ENCODE data around the gene SPI1. TPM values are rescaled to one million over a fixed set of nuclear protein-coding genes. Genes with fewer than 3 reads are reported as not detected.

The SPI1 gene
- total and polyA plus RNA-seq, 2 donors (not counting 1 experiment from before 2014, with no cell fraction given) = 98.3 to 119 TPM

DNA sequence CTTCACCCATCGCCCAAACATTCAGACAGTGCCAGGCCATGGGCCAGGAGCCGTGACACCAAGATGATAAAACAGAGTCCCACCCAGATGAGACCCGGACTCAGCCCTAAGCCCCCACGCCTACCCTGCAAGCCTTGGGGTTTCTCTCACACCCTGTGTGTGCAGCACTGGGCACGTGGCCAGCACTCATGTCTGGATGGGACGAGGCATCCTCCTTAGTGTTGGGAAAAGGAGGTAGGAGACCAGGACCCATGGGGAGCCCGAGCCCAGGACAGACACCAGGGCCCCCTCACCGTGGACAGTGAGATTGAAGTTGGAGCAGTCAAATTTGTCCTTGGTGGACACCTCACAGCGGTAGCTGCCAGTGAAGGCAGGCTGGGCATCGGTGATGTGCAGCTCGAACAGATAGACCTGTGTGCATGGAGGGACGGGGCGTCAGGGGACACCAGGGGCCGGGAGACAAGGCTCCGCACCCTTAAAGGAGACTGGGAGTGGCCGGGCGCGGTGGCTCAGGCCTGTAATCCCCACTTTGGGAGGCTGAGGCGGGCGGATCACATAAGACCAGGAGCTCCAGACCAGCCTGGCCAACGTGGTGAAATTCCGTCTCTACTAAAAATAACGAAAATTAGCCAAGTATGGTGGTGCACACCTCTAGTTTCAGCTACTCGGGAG lies 30.1 kb downstream of the SPI1 start:
- POLR2A ChIA-PET = no interaction called here

DNA sequence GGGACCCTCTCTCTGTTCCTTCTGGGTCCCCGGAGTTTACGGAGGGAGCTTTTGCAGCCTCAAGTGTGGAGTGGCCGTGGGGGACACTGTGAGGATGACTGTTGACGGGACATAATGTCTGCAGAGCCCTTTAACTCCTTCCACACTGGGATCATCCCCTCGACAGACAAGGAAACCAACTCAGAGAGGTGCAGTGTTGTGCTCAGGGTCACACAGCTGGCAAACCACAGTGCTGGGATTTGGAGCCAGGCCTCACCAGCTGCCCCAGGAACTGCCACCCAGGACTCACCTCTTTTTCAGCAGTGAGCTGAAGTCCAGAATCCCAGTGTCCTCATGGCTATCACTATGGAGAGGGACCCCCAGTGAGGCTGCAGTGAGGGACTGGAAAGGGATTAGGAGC lies 31.2 kb downstream of the SPI1 start:
- H3K27me3 ChIP-seq (replicated peaks in 1 of 4; ENCODE audit: control extremely low read depth in 1 of 4, control insufficient read depth in 3 of 4, insufficient read depth in 4 of 4, low read length in 3 of 4) = no peaks in the 10 kb centered on the region
- Mint-ChIP-seq H3K4me1 (no peaks in the 10 kb centered on the region), H3K27ac (no peak overlapping the region), H3K9me3 (ENCODE audit: insufficient read depth) (no peaks in the 10 kb centered on the region), H3K4me3 (no peak overlapping the region), H3K27me3 (no peaks in the 10 kb centered on the region)
- intact Hi-C loops (cut with micrococcal nuclease) = no loop called here
- no peaks in the 10 kb centered on the region for H3K79me2 ChIP-seq (ENCODE audit: control insufficient read depth, insufficient read depth, low read length)
- H2AFZ ChIP-seq (ENCODE audit: insufficient read depth, low read depth, low read length, poor library complexity, severe bottlenecking) = no peak overlapping the region
- no peak overlapping the region for H3K4me3 ChIP-seq (ENCODE audit: control extremely low read depth in 1 of 5, extremely low read depth in 1 of 5, insufficient read depth in 1 of 5, low read depth in 2 of 5, low read length in 4 of 5)
- no peak for DNase-seq
- ChIA-PET CTCF (interaction anchor here (0.6 kb wide), 1 partner anchor 589 kb away, joined by 3 read pairs; no protein-coding TSS in a partner anchor), POLR2A (no interaction called here)
- no peak overlapping the region for H3K9ac ChIP-seq (ENCODE audit: low read length)
- TF ChIP-seq EZH2 (IDR thresholded peaks at IDR 0.05; ENCODE audit: borderline replicate concordance, insufficient read depth, low read depth, low read length, poor library complexity, severe bottlenecking) = no peak
- TF ChIP-seq, protein P1, sequence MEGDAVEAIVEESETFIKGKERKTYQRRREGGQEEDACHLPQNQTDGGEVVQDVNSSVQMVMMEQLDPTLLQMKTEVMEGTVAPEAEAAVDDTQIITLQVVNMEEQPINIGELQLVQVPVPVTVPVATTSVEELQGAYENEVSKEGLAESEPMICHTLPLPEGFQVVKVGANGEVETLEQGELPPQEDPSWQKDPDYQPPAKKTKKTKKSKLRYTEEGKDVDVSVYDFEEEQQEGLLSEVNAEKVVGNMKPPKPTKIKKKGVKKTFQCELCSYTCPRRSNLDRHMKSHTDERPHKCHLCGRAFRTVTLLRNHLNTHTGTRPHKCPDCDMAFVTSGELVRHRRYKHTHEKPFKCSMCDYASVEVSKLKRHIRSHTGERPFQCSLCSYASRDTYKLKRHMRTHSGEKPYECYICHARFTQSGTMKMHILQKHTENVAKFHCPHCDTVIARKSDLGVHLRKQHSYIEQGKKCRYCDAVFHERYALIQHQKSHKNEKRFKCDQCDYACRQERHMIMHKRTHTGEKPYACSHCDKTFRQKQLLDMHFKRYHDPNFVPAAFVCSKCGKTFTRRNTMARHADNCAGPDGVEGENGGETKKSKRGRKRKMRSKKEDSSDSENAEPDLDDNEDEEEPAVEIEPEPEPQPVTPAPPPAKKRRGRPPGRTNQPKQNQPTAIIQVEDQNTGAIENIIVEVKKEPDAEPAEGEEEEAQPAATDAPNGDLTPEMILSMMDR (IDR thresholded peaks at IDR 0.05) = no peak
- WGBS (ENCODE audit: insufficient coverage) = 88% methylated on average over 4 of the region's 5 CpGs
- no peaks in the 10 kb centered on the region for H3K4me1 ChIP-seq (ENCODE audit: control insufficient read depth in 2 of 2, insufficient read depth in 2 of 2, low read length in 2 of 2)
- no peak overlapping the region for H3K4me2 ChIP-seq (replicated peaks; ENCODE audit: low read depth, low read length, poor library complexity, severe bottlenecking)
- ATAC-seq (ENCODE audit: low read depth) = no peak
- H4K20me1 ChIP-seq (ENCODE audit: control insufficient read depth, insufficient read depth, low read length, poor library complexity, severe bottlenecking) = no peaks in the 10 kb centered on the region
- H3K9me3 ChIP-seq (ENCODE audit: control extremely low read depth in 1 of 3, control insufficient read depth in 2 of 3, insufficient read depth in 1 of 3, low read length in 2 of 3) = no peaks in the 10 kb centered on the region
- H3K36me3 ChIP-seq (replicated peaks in 1 of 2; ENCODE audit: control extremely low read depth in 1 of 2, control insufficient read depth in 1 of 2, extremely low read depth in 1 of 2, insufficient read depth in 2 of 2, low read length in 1 of 2) = no peaks in the 10 kb centered on the region
- H3K27ac ChIP-seq (ENCODE audit: low read length in 2 of 2) = no peak overlapping the region

More for the DNA sequence above, 30.1 kb downstream of the SPI1 start:
- TF ChIP-seq, protein P1 (IDR thresholded peaks at IDR 0.05) = no peak
- no peak for TF ChIP-seq EZH2 (IDR thresholded peaks at IDR 0.05; ENCODE audit: borderline replicate concordance, insufficient read depth, low read depth, low read length, poor library complexity, severe bottlenecking)
- Mint-ChIP-seq H3K4me3 (no peak overlapping the region), H3K27ac (no peak overlapping the region), H3K27me3 (no peaks in the 10 kb centered on the region), H3K4me1 (no peaks in the 10 kb centered on the region), H3K9me3 (ENCODE audit: insufficient read depth) (no peaks in the 10 kb centered on the region)
- DNase-seq = no peak
- WGBS (ENCODE audit: insufficient coverage) = 95% methylated on average over 21 of the region's 24 CpGs
- Histone ChIP-seq H3K36me3 (replicated peaks in 1 of 2; ENCODE audit: control extremely low read depth in 1 of 2, control insufficient read depth in 1 of 2, extremely low read depth in 1 of 2, insufficient read depth in 2 of 2, low read length in 1 of 2) (no peaks in the 10 kb centered on the region), H4K20me1 (ENCODE audit: control insufficient read depth, insufficient read depth, low read length, poor library complexity, severe bottlenecking) (no peaks in the 10 kb centered on the region), H3K4me2 (replicated peaks; ENCODE audit: low read depth, low read length, poor library complexity, severe bottlenecking) (no peak overlapping the region), H3K9me3 (ENCODE audit: control extremely low read depth in 1 of 3, control insufficient read depth in 2 of 3, insufficient read depth in 1 of 3, low read length in 2 of 3) (no peaks in the 10 kb centered on the region), H3K27ac (ENCODE audit: low read length in 2 of 2) (no peak overlapping the region), H3K27me3 (replicated peaks in 1 of 4; ENCODE audit: control extremely low read depth in 1 of 4, control insufficient read depth in 3 of 4, insufficient read depth in 4 of 4, low read length in 3 of 4) (no peaks in the 10 kb centered on the region), H2AFZ (ENCODE audit: insufficient read depth, low read depth, low read length, poor library complexity, severe bottlenecking) (no peak overlapping the region), H3K79me2 (ENCODE audit: control insufficient read depth, insufficient read depth, low read length) (no peaks in the 10 kb centered on the region), H3K4me3 (ENCODE audit: control extremely low read depth in 1 of 5, extremely low read depth in 1 of 5, insufficient read depth in 1 of 5, low read depth in 2 of 5, low read length in 4 of 5) (no peak overlapping the region), H3K9ac (ENCODE audit: low read length) (no peak overlapping the region), H3K4me1 (ENCODE audit: control insufficient read depth in 2 of 2, insufficient read depth in 2 of 2, low read length in 2 of 2) (no peaks in the 10 kb centered on the region)
- no peak for ATAC-seq (ENCODE audit: low read depth)
- CTCF ChIA-PET = no interaction called here
- intact Hi-C loops (cut with micrococcal nuclease) = no loop called here

All from B cell (primary cell).